Gastroesophageal sphincter (tissue), 4 donors: ENCODE data around the gene TCF7L2. TPM values are rescaled to one million over a fixed set of nuclear protein-coding genes. Genes with fewer than 3 reads are reported as not detected.

Experiments used
- ATAC-seq: fragments of 150-250 bp; one replicate; pipeline ENCODE4 v1.9.1; 2016; ENCODE audit warnings: mild to moderate bottlenecking, moderate library complexity
- H3K27ac ChIP-seq, 4 donors: fragments of 200-600 bp; sonication (generic) in 3 of 4; 1 replicate in 3 of 4; 2 replicates in 1 of 4; pipeline ENCODE4 v1.5.1; 2016 to 2019
- H3K27me3 ChIP-seq: fragments of 200-600 bp; sonication (generic); one replicate; pipeline ENCODE4 v1.5.1; 2019
- H3K36me3 ChIP-seq, 2 donors: fragments of 200-600 bp; sonication (generic); one replicate each; pipeline ENCODE4 v1.5.1; 2019; ENCODE audit warnings: control low read depth in 1 of 2
- H3K4me1 ChIP-seq, 3 donors: fragments of 200-600 bp; sonication (generic); 1 replicate in 2 of 3; 2 replicates in 1 of 3; pipeline ENCODE4 v1.5.1; 2016 to 2019; ENCODE audit warnings: control low read depth in 2 of 3
- H3K4me3 ChIP-seq, 2 donors: fragments of 200-600 bp; sonication (generic); one replicate each; pipeline ENCODE4 v1.5.1; 2019; ENCODE audit warnings: mild to moderate bottlenecking in 1 of 2, moderate library complexity in 1 of 2
- H3K9me3 ChIP-seq, 3 donors: fragments of 200-600 bp; sonication (generic); one replicate each; pipeline ENCODE4 v1.5.1; 2017 to 2019; ENCODE audit warnings: control low read depth in 2 of 3
- CTCF ChIP-seq, 4 experiments: fragments of 200-600 bp in 2 of 4; fragments of 450-650 bp in 2 of 4; sonication (generic) in 1 of 4; IDR thresholded peaks; one replicate each; pipeline ENCODE4 v1.5.1; 2017 to 2019; ENCODE audit warnings: antibody characterized with exemption in 4 of 4, mild to moderate bottlenecking in 2 of 4, moderate library complexity in 2 of 4
- EP300 ChIP-seq: sonication (generic); formaldehyde crosslinking; IDR thresholded peaks from one replicate; pipeline ENCODE4 v1.6.1; 2017; ENCODE audit warnings: antibody characterized with exemption, mild to moderate bottlenecking
- POLR2A ChIP-seq, 2 donors: fragments of 450-650 bp; IDR thresholded peaks; one replicate each; pipeline ENCODE4 v1.6.1; 2017; ENCODE audit warnings: antibody characterized with exemption in 2 of 2, mild to moderate bottlenecking in 2 of 2, moderate library complexity in 1 of 2
- POLR2AphosphoS5 ChIP-seq: sonication (generic); formaldehyde crosslinking; IDR thresholded peaks from one replicate; pipeline ENCODE4 v1.6.1; 2017; ENCODE audit warnings: antibody characterized with exemption
- WGBS, 2 donors: methylation state at CpG; one replicate each; pipeline ENCODE4 v1.1.5; 2018; ENCODE audit warnings: low coverage in 1 of 2; 5-methylcytosine and 5-hydroxymethylcytosine counted together
- total RNA-seq, 4 donors: library from RNA; depleted of rRNA; stranded (reverse); fragments of >200 nt; gene quantifications; one replicate each; pipeline ENCODE4 v1.1.0, GENCODE V29; 2016

Gene TCF7L2
- total RNA-seq, 4 donors from 2014 or later: 12.6 to 22.4 (median 20.2) TPM

DNA sequence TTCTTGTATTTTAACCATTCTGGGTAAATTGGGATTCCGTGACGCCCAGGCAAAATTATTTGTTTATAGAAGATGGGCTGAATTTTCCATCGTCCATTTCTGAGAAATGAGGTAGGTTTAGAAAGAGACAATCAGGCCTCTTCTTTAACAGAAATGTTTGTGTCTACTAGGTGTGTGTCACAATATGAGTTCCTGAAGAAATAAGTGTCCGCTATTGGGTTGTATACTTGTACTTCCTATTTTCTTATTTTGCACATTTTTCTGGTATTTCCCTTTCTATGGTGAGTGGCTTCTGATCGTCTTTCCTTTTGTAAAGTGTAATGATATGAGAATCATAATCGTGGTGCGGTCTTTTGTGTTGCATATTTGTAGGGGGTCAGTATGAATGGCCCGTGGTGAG is 83.9 kb downstream of the TCF7L2 start:
- WGBS, 2 donors: 78 to 94% methylated on average over 6 of the region's 8 CpGs
- no peak for ATAC-seq
- peaks cover 0 to 43% (median 0%) of the 10 kb centered on the region in 3 donors for H3K4me1 ChIP-seq
- H3K27me3 ChIP-seq: no peaks in the 10 kb centered on the region
- TF ChIP-seq EP300 (no peak), POLR2AphosphoS5 (no peak), CTCF (IDR thresholded peaks at IDR 0.05) (no peak), POLR2A (IDR thresholded peaks at IDR 0.05) (no peak)
- H3K9me3 ChIP-seq: no peaks in the 10 kb centered on the region
- H3K27ac ChIP-seq: no peak overlapping the region
- H3K4me3 ChIP-seq: no peak overlapping the region
- no peaks in the 10 kb centered on the region for H3K36me3 ChIP-seq

- Histone ChIP-seq H3K9me3 (no peaks in the 10 kb centered on the region), H3K36me3 (no peaks in the 10 kb centered on the region), H3K27ac (no peak overlapping the region), H3K4me1 (peaks cover 0 to 31% (median 0%) of the 10 kb centered on the region in 3 donors), H3K27me3 (no peaks in the 10 kb centered on the region), H3K4me3 (no peak overlapping the region)
- no peak for ATAC-seq
- 59 to 77% methylated on average over 5 of the region's 5 CpGs for WGBS, 2 donors
- TF ChIP-seq POLR2A (IDR thresholded peaks at IDR 0.05): no peak
- TF ChIP-seq POLR2AphosphoS5: no peak
- no peak for TF ChIP-seq CTCF (IDR thresholded peaks at IDR 0.05)
- TF ChIP-seq EP300: no peak
Observed at GRCh38 chr10:113035732-113036312, 85.8 kb downstream of the TCF7L2 start.

DNA sequence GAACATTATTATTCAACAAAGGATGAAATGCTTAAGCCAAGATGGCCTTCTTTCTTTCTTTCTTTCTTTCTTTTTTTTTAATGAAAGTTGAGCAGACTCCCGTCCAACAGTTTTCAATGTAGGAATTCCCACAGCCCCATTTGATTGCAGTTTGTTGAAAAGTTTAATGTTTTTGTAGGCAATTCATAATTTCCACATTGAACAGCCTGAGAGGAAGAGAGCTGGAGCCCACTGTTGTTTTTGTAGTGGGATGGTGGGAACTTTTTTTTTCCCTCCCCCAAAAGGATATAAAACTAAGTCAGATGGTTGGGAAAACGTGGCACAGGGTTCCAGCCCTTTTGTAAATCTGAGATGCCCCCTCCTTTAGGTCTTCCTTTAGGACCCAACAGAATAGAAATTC is 86.6 kb downstream of the TCF7L2 start:
- TF ChIP-seq POLR2AphosphoS5: no peak
- TF ChIP-seq POLR2A (IDR thresholded peaks at IDR 0.05): no peak
- TF ChIP-seq CTCF (IDR thresholded peaks at IDR 0.05): no peak
- no peak for TF ChIP-seq EP300
- no peaks in the 10 kb centered on the region for H3K27me3 ChIP-seq
- ATAC-seq: no peak
- 60 to 83% methylated on average over 2 of the region's 2 CpGs for WGBS, 2 donors
- H3K27ac ChIP-seq: no peak overlapping the region
- no peaks in the 10 kb centered on the region for H3K9me3 ChIP-seq
- H3K4me1 ChIP-seq: peaks cover 0 to 28% (median 0%) of the 10 kb centered on the region in 3 donors
- H3K4me3 ChIP-seq: no peak overlapping the region
- H3K36me3 ChIP-seq: no peaks in the 10 kb centered on the region

- peaks cover under 1 to 31% (median 4%) of the 10 kb centered on the region in 3 donors for H3K4me1 ChIP-seq
- 64% methylated on average over 1 of the region's 2 CpGs; no CpG with 5 or more reads in 1 of the 2 donors for WGBS, 2 donors
Observed at GRCh38 chr10:113037218-113037617, 87.2 kb downstream of the TCF7L2 start.

More at GRCh38 chr10:113037218-113037617, 87.2 kb downstream of the TCF7L2 start:
- Histone ChIP-seq H3K4me3 (no peak overlapping the region), H3K27ac (no peak overlapping the region), H3K27me3 (no peaks in the 10 kb centered on the region), H3K36me3 (no peaks in the 10 kb centered on the region), H3K9me3 (no peaks in the 10 kb centered on the region)
- TF ChIP-seq POLR2A (IDR thresholded peaks at IDR 0.05): no peak
- TF ChIP-seq EP300: no peak
- no peak for TF ChIP-seq CTCF (IDR thresholded peaks at IDR 0.05)
- ATAC-seq: no peak
